H9 (cell line): ENCODE measurements around the gene FADS2. TPM values are rescaled to one million over a fixed set of nuclear protein-coding genes. Genes with fewer than 3 reads are reported as not detected.

Experiments used
- DNase-seq: peaks from one replicate; pipeline ENCODE4 v3.0.0-alpha.2; 2017
- H2AFZ ChIP-seq: one replicate; pipeline ENCODE4 v1.6.1; 2013; ENCODE audit warnings: mild to moderate bottlenecking, low read length, control low read depth, moderate library complexity
- H2AK5ac ChIP-seq: 2 replicates; pipeline ENCODE4 v1.6.1; 2013; ENCODE audit warnings: low read length, control low read depth, mixed read lengths; ENCODE audit not compliant: insufficient read length
- H2BK120ac ChIP-seq: one replicate; pipeline ENCODE4 v1.6.1; 2013; ENCODE audit warnings: low read depth, mild to moderate bottlenecking, low read length, control low read depth, inconsistent platforms; ENCODE audit not compliant: poor library complexity, severe bottlenecking
- H2BK12ac ChIP-seq: 2 replicates; pipeline ENCODE4 v1.6.1; 2013; ENCODE audit warnings: low read length, control low read depth, mixed read lengths, low read depth; ENCODE audit not compliant: insufficient read length
- H2BK15ac ChIP-seq: 2 replicates; pipeline ENCODE4 v1.6.1; 2013; ENCODE audit warnings: low read depth, low read length, control low read depth
- H2BK20ac ChIP-seq: one replicate; pipeline ENCODE4 v1.6.1; 2013; ENCODE audit warnings: low read depth, mild to moderate bottlenecking, low read length, control low read depth, inconsistent platforms; ENCODE audit not compliant: poor library complexity, severe bottlenecking
- H2BK5ac ChIP-seq: 2 replicates; pipeline ENCODE4 v1.6.1; 2013; ENCODE audit warnings: low read length, control low read depth, mixed read lengths; ENCODE audit not compliant: insufficient read length
- H3K14ac ChIP-seq: 2 replicates; pipeline ENCODE4 v1.6.1; 2013; ENCODE audit warnings: low read length, control low read depth; ENCODE audit not compliant: insufficient read depth
- H3K18ac ChIP-seq: 2 replicates; pipeline ENCODE4 v1.6.1; 2013; ENCODE audit warnings: low read depth, mild to moderate bottlenecking, mixed read lengths, low read length, control low read depth; ENCODE audit not compliant: insufficient read length
- H3K23ac ChIP-seq: 2 replicates; pipeline ENCODE4 v1.6.1; 2013; ENCODE audit warnings: low read length, control low read depth, mixed read lengths, low read depth; ENCODE audit not compliant: insufficient read length
- H3K23me2 ChIP-seq: 2 replicates; pipeline ENCODE4 v1.6.1; 2013; ENCODE audit warnings: low read depth, mild to moderate bottlenecking, mixed read lengths, low read length, control low read depth; ENCODE audit not compliant: insufficient read length, poor library complexity, severe bottlenecking
- H3K27ac ChIP-seq: 2 replicates; pipeline ENCODE4 v1.5.1; 2013; ENCODE audit warnings: low read length, control low read depth, mixed read lengths, low read depth; ENCODE audit not compliant: insufficient read length
- H3K27me3 ChIP-seq: 2 replicates; pipeline ENCODE4 v1.6.1; 2013; ENCODE audit warnings: low read length, control low read depth, inconsistent platforms; ENCODE audit not compliant: insufficient read depth
- H3K4ac ChIP-seq: 2 replicates; pipeline ENCODE4 v1.6.1; 2013; ENCODE audit warnings: low read depth, mild to moderate bottlenecking, control low read depth, inconsistent platforms, low read length, moderate library complexity
- H3K4me1 ChIP-seq: 2 replicates; pipeline ENCODE4 v1.6.1; 2013; ENCODE audit warnings: low read length, control low read depth, inconsistent platforms; ENCODE audit not compliant: insufficient read depth
- H3K4me2 ChIP-seq: 2 replicates; pipeline ENCODE4 v1.6.1; 2013; ENCODE audit warnings: low read length, control low read depth, mixed read lengths; ENCODE audit not compliant: insufficient read length, insufficient read depth
- H3K56ac ChIP-seq: 2 replicates; pipeline ENCODE4 v1.6.1; 2013; ENCODE audit warnings: low read depth, mild to moderate bottlenecking, mixed read lengths, low read length, control low read depth; ENCODE audit not compliant: insufficient read length
- H3K79me1 ChIP-seq: 2 replicates; pipeline ENCODE4 v1.6.1; 2013; ENCODE audit warnings: low read depth, mild to moderate bottlenecking, moderate library complexity, low read length, control low read depth, inconsistent platforms; ENCODE audit not compliant: insufficient read depth, poor library complexity, severe bottlenecking
- H3K79me2 ChIP-seq: 2 replicates; pipeline ENCODE4 v1.6.1; 2013; ENCODE audit warnings: low read length, control low read depth, inconsistent platforms; ENCODE audit not compliant: insufficient read depth
- H3K9ac ChIP-seq: 2 replicates; pipeline ENCODE4 v1.6.1; 2013; ENCODE audit warnings: low read length, control low read depth, mixed read lengths; ENCODE audit not compliant: insufficient read length; ENCODE audit errors: extremely low read depth
- H3K9me3 ChIP-seq: one replicate; pipeline ENCODE4 v1.6.1; 2013; ENCODE audit warnings: low read depth, low read length, inconsistent platforms; ENCODE audit not compliant: control insufficient read depth
- H3T11ph ChIP-seq: one replicate; pipeline ENCODE4 v1.6.1; 2013; ENCODE audit warnings: mild to moderate bottlenecking, low read length, control low read depth, inconsistent platforms
- H4K20me1 ChIP-seq: one replicate; pipeline ENCODE4 v1.6.1; 2013; ENCODE audit not compliant: control insufficient read depth, insufficient read length, insufficient read depth
- H4K5ac ChIP-seq: 2 replicates; pipeline ENCODE4 v1.6.1; 2013; ENCODE audit warnings: low read depth, mild to moderate bottlenecking, mixed read lengths, low read length, control low read depth; ENCODE audit not compliant: insufficient read length
- H4K8ac ChIP-seq: replicated peaks from 2 replicates; pipeline ENCODE4 v1.6.1; 2013; ENCODE audit warnings: low read length, control low read depth, mixed read lengths, low read depth; ENCODE audit not compliant: insufficient read length
- H4K91ac ChIP-seq: 2 replicates; pipeline ENCODE4 v1.6.1; 2013; ENCODE audit warnings: low read depth, mild to moderate bottlenecking, moderate library complexity, mixed read lengths, low read length, control low read depth; ENCODE audit not compliant: insufficient read length
- H3K27ac Mint-ChIP-seq, 3 experiments: 2 replicates in 2 of 3; 3 replicates in 1 of 3; pipeline ENCODE4 v1.8.0; 2020 to 2021; ENCODE audit warnings: mixed read lengths in 3 of 3, mild to moderate bottlenecking in 1 of 3, moderate library complexity in 1 of 3
- H3K27me3 Mint-ChIP-seq: 2 replicates; pipeline ENCODE4 v1.8.0; 2021; ENCODE audit warnings: low read depth, mild to moderate bottlenecking, moderate library complexity, mixed read lengths
- H3K36me3 Mint-ChIP-seq, 3 experiments: 2 replicates in 2 of 3; 3 replicates in 1 of 3; pipeline ENCODE4 v1.8.0; 2020 to 2021; ENCODE audit warnings: low read depth in 3 of 3, mixed read lengths in 3 of 3; ENCODE audit not compliant: insufficient read depth in 1 of 3
- H3K4me1 Mint-ChIP-seq, 2 experiments: 2 replicates each; pipeline ENCODE4 v1.8.0; 2020; ENCODE audit warnings: mixed read lengths in 2 of 2
- H3K4me3 Mint-ChIP-seq, 2 experiments: 2 replicates in 1 of 2; 3 replicates in 1 of 2; pipeline ENCODE4 v1.8.0; 2020 to 2021; ENCODE audit warnings: mild to moderate bottlenecking in 2 of 2, mixed read lengths in 2 of 2, moderate library complexity in 1 of 2
- H3K9me3 Mint-ChIP-seq, 2 experiments: 2 replicates in 1 of 2; 3 replicates in 1 of 2; pipeline ENCODE4 v1.8.0; 2020; ENCODE audit warnings: mild to moderate bottlenecking in 2 of 2, mixed read lengths in 2 of 2, moderate library complexity in 1 of 2
- CTCF ChIP-seq: fragments of 200-600 bp; sonication (generic); conservative IDR thresholded peaks from 3 replicates; pipeline ENCODE4 v1.8.0; 2021; ENCODE audit warnings: antibody characterized with exemption, mild to moderate bottlenecking
- WGBS: extraction: QIAGEN DNeasy Blood & Tissue Kit; methylation state at CpG from one replicate; pipeline ENCODE4 v1.1.7; 2013; ENCODE audit warnings: missing lambda C conversion rate, low lambda C conversion rate, mixed read lengths; ENCODE audit not compliant: insufficient read length; ENCODE audit errors: extremely low coverage; 5-methylcytosine and 5-hydroxymethylcytosine counted together
- total RNA-seq: library from RNA; stranded (reverse); gene quantifications from 2 replicates; pipeline ENCODE4 v1.2.1, GENCODE V29; 2021

The FADS2 gene
- total RNA-seq, 1 experiment from 2014 or later: 322 TPM

- no peak overlapping the region for H2BK12ac ChIP-seq
- H3K79me2 ChIP-seq: 0 out of 2 replicates have a peak, but pooled peaks cover 2% of the 10 kb centered on the region
- H4K20me1 ChIP-seq: no peaks in the 10 kb centered on the region
- WGBS: no CpG with 5 or more reads among the region's 7 CpGs
- H3K79me1 ChIP-seq: no peaks in the 10 kb centered on the region
- no peak overlapping the region for H2BK120ac ChIP-seq
- DNase-seq: no peak
- no peak overlapping the region for H3K18ac ChIP-seq
- no peak overlapping the region for H2AK5ac ChIP-seq
- no peaks in the 10 kb centered on the region for H3K27me3 ChIP-seq
- H2BK5ac ChIP-seq: no peak overlapping the region
- peaks cover 3% of the 10 kb centered on the region; the same call in 1 of the 2 replicates for H3K4me1 ChIP-seq
- no peak overlapping the region for H2BK20ac ChIP-seq
- H3K9me3 ChIP-seq: no peaks in the 10 kb centered on the region
- no peak overlapping the region for H2AFZ ChIP-seq
- no peak overlapping the region for H3K56ac ChIP-seq
- no peak overlapping the region for H3K27ac ChIP-seq
- H3K9ac ChIP-seq: no peak overlapping the region
- H4K8ac ChIP-seq: no peak overlapping the region
- no peak overlapping the region for H3K4me2 ChIP-seq
- H3K27ac Mint-ChIP-seq: peak overlapping the region in 1 of 3 experiments; percentile 62; a peak in 1 of 7 replicates
- H3K36me3 Mint-ChIP-seq: peaks cover 0 to 6% (median 2%) of the 10 kb centered on the region in 3 experiments; a peak in 4 of 7 replicates
- TF ChIP-seq CTCF: no peak
- H3K23me2 ChIP-seq: peaks cover under 1% of the 10 kb centered on the region
- H3K4me3 Mint-ChIP-seq: no peak overlapping the region
- no peak overlapping the region for H2BK15ac ChIP-seq
- no peak overlapping the region for H3K23ac ChIP-seq
- H3K4me1 Mint-ChIP-seq: peaks cover 18 to 32% of the 10 kb centered on the region in 2 experiments
- no peak overlapping the region for H4K91ac ChIP-seq
- H3K4ac ChIP-seq: no peak overlapping the region
- H3K14ac ChIP-seq: no peak overlapping the region
- H3T11ph ChIP-seq: no peak overlapping the region
- no peaks in the 10 kb centered on the region; the same call in 1 of the 2 replicates for H3K27me3 Mint-ChIP-seq
- H3K9me3 Mint-ChIP-seq: peaks cover 0 to 5% of the 10 kb centered on the region in 2 experiments; a peak in 2 of 5 replicates
- H4K5ac ChIP-seq: no peak overlapping the region
These were observed 57.2 kb downstream of the FADS2 start for GRCh38 chr11:61885166-61885778.
